ENCODE data around the gene THUMPD3. TPM values are rescaled to one million over a fixed set of nuclear protein-coding genes. Genes with fewer than 3 reads are reported as not detected.

Gene THUMPD3
- total and polyA plus RNA-seq, 3 donors from 2014 or later: 55.0 to 140 (median 76.1) TPM

DNA sequence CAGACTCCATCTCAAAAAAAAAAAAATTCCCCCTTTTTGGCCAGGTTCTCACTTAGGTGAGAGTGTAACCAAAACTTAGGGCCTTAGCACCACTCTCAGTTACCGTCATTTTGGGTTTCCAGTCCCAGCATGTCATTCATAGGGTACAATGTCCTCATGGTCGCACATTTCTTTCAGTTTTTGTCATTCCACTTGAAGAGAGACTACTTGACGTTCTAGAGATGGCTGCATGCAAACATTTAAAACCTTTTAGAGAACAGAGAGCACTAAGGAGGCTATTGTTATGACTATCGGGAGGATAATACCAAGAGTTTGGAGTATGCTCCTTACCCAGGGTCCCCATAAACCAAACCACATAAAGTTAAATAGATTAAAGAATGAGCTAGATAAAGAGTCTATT lies 37.9 kb upstream of the THUMPD3 start:
- no peaks in the 10 kb centered on the region for H3K27me3 ChIP-seq
- H3K4me3 ChIP-seq: no peak overlapping the region
- DNase-seq: no peak
- TF ChIP-seq POLR2A (IDR thresholded peaks at IDR 0.05): no peak
- TF ChIP-seq, protein P1, sequence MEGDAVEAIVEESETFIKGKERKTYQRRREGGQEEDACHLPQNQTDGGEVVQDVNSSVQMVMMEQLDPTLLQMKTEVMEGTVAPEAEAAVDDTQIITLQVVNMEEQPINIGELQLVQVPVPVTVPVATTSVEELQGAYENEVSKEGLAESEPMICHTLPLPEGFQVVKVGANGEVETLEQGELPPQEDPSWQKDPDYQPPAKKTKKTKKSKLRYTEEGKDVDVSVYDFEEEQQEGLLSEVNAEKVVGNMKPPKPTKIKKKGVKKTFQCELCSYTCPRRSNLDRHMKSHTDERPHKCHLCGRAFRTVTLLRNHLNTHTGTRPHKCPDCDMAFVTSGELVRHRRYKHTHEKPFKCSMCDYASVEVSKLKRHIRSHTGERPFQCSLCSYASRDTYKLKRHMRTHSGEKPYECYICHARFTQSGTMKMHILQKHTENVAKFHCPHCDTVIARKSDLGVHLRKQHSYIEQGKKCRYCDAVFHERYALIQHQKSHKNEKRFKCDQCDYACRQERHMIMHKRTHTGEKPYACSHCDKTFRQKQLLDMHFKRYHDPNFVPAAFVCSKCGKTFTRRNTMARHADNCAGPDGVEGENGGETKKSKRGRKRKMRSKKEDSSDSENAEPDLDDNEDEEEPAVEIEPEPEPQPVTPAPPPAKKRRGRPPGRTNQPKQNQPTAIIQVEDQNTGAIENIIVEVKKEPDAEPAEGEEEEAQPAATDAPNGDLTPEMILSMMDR (IDR thresholded peaks at IDR 0.05): no peak
- H3K27ac ChIP-seq: no peak overlapping the region
- H3K9me3 ChIP-seq: no peaks in the 10 kb centered on the region
- WGBS, 2 donors: 89 to 99% methylated on average over 4 of the region's 4 CpGs
- intact Hi-C loops (cut with DNase I; ENCODE audit: low total_unique reads): no loop called here
- H3K4me1 ChIP-seq: no peaks in the 10 kb centered on the region
- no peaks in the 10 kb centered on the region for H3K36me3 ChIP-seq (ENCODE audit: low read depth, missing control alignments)

DNA sequence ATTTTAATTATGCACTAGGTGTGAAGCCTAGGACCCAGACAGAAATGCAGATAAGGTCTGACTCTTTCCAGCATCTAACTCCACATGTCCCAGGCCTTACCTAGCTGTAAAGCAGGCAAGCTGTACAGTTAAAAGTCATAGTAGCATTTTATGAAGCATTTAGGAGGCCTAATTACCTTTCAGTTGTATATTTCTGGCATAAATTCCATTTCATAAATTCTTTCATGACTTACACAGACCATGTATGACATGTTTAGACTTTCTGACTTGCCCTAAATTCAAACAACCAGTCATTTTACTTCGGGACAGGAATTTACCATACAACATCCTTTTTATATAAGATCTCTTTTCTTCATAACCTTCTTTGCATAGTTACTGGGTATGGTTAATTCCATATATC lies 35.3 kb upstream of the THUMPD3 start:
- no peak for DNase-seq
- TF ChIP-seq, protein P1 (IDR thresholded peaks at IDR 0.05): no peak
- no peak for TF ChIP-seq POLR2A (IDR thresholded peaks at IDR 0.05)
- Histone ChIP-seq H3K36me3 (ENCODE audit: low read depth, missing control alignments) (no peaks in the 10 kb centered on the region), H3K27ac (no peak overlapping the region), H3K4me3 (no peak overlapping the region), H3K9me3 (no peaks in the 10 kb centered on the region), H3K27me3 (no peaks in the 10 kb centered on the region), H3K4me1 (no peaks in the 10 kb centered on the region)
- intact Hi-C loops (cut with DNase I; ENCODE audit: low total_unique reads): no loop called here
- 94 to 96% methylated on average over 1 of the region's 1 CpG for WGBS, 2 donors

DNA sequence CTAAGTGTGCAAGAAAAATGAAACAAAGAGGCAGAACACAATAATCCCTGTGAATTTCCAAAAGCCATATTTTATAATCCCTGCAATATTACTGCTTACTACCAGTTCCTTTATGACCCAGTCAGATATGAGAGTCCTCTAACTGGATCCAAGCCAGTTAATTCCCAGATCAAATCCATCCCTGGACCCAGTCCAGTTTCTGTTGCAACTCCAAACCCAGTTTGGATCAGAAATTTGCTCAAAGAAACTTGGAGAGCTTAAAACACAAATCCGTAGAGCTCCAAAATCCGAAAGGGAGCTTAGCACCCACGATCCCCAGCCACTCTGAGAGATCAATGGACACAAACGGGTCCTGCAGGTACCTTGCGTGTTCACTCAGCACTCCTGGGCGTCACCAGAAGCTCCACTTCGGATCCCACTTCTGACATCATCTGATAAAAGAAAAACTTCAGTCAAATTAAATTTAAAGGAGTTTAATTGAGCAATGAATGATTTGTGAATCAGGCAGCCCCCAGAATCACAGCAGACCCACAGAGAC lies 32.6 kb upstream of the THUMPD3 start:
- Histone ChIP-seq H3K4me3 (no peak overlapping the region), H3K36me3 (ENCODE audit: low read depth, missing control alignments) (no peaks in the 10 kb centered on the region), H3K4me1 (no peaks in the 10 kb centered on the region), H3K9me3 (no peaks in the 10 kb centered on the region), H3K27ac (no peak overlapping the region), H3K27me3 (no peaks in the 10 kb centered on the region)
- WGBS, 2 donors: 83 to 84% methylated on average over 7 of the region's 7 CpGs
- no peak for TF ChIP-seq POLR2A (IDR thresholded peaks at IDR 0.05)
- TF ChIP-seq, protein P1 (IDR thresholded peaks at IDR 0.05): no peak
- intact Hi-C loops (cut with DNase I; ENCODE audit: low total_unique reads): no loop called here
- no peak for DNase-seq

DNA sequence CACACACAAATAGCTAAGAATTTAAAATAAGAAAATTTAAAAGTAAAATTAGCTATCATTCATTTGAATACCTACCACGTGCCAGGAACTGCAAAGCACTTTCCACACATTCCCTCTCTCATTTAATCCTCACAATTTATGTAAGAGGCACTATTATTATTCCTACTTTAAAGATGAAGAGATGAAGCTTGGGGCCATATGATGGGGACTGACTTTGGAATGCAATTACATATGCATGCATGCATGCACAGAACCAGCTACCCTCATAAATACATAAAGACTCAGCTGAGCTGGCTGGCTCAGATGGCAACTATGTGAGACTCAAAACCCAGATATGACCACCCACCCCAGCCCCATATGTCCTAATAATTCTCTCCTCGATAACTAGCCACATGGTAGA lies 31.7 kb upstream of the THUMPD3 start:
- H3K27ac ChIP-seq: no peak overlapping the region
- no peaks in the 10 kb centered on the region for H3K36me3 ChIP-seq (ENCODE audit: low read depth, missing control alignments)
- WGBS, 2 donors: 84 to 88% methylated on average over 2 of the region's 2 CpGs
- H3K9me3 ChIP-seq: no peaks in the 10 kb centered on the region
- no peak for TF ChIP-seq POLR2A (IDR thresholded peaks at IDR 0.05)
- TF ChIP-seq, protein P1 (IDR thresholded peaks at IDR 0.05): no peak
- intact Hi-C loops (cut with DNase I; ENCODE audit: low total_unique reads): no loop called here
- no peaks in the 10 kb centered on the region for H3K27me3 ChIP-seq
- no peak for DNase-seq
- no peaks in the 10 kb centered on the region for H3K4me1 ChIP-seq
- no peak overlapping the region for H3K4me3 ChIP-seq
